Prostate gland (tissue), 2 donors: ENCODE data around the gene IFITM1. TPM values are rescaled to one million over a fixed set of nuclear protein-coding genes. Genes with fewer than 3 reads are reported as not detected.

ENCODE experiments used
- DNase-seq: peaks from one replicate; pipeline ENCODE4 v3.0.0-alpha.2; 2019; ENCODE audit warnings: low spot score
- H3K27ac ChIP-seq, 2 donors: fragments of 200-600 bp; sonication (generic); 2 replicates each; pipeline ENCODE4 v1.5.1; 2017 to 2019
- H3K27me3 ChIP-seq: fragments of 200-600 bp; sonication (generic); replicated peaks from 2 replicates; pipeline ENCODE4 v1.5.1; 2019; ENCODE audit not compliant: insufficient read depth
- H3K36me3 ChIP-seq, 2 donors: fragments of 200-600 bp; sonication (generic); 1 replicate in 1 of 2; 2 replicates in 1 of 2; pipeline versions ENCODE4 v1.5.1 to v1.8.1; 2017 to 2019
- H3K4me1 ChIP-seq: fragments of 200-600 bp; sonication (generic); replicated peaks from 2 replicates; pipeline ENCODE4 v1.5.1; 2019
- H3K4me3 ChIP-seq, 2 donors: fragments of 200-600 bp; sonication (generic); 2 replicates each; pipeline ENCODE4 v1.5.1; 2017 to 2019
- H3K9me3 ChIP-seq: fragments of 200-600 bp; sonication (generic); 2 replicates; pipeline ENCODE4 v1.5.1; 2017
- CTCF ChIP-seq, 4 experiments: fragments of 200-600 bp in 2 of 4; fragments of 450-650 bp in 2 of 4; sonication (generic) in 2 of 4; IDR thresholded peaks; 1 replicate in 3 of 4; 2 replicates in 1 of 4; pipeline ENCODE4 v1.5.1; 2016 to 2019; ENCODE audit warnings: antibody characterized with exemption in 4 of 4, mild to moderate bottlenecking in 2 of 4, moderate library complexity in 2 of 4
- POLR2A ChIP-seq: fragments of 450-650 bp; IDR thresholded peaks from one replicate; pipeline ENCODE4 v1.6.1; 2016; ENCODE audit warnings: antibody characterized with exemption, mild to moderate bottlenecking
- POLR2AphosphoS5 ChIP-seq: sonication (generic); formaldehyde crosslinking; IDR thresholded peaks from one replicate; pipeline ENCODE4 v1.6.1; 2017; ENCODE audit warnings: antibody characterized with exemption
- WGBS: methylation state at CpG from one replicate; pipeline ENCODE4 v1.1.5; 2018; 5-methylcytosine and 5-hydroxymethylcytosine counted together
- intact Hi-C: fragments of 100-400 bp; cut with DNase I; formaldehyde crosslinking; loops from one replicate; pipeline ENCODE4 v1.14.2; 2022
- total RNA-seq, 2 donors: library from RNA; depleted of rRNA; stranded (reverse); fragments of >200 nt; gene quantifications; one replicate each; pipeline ENCODE4 v1.1.0, GENCODE V29; 2016

IFITM1 gene
- total RNA-seq, 2 donors from 2014 or later = 73.9 to 182 TPM

DNA sequence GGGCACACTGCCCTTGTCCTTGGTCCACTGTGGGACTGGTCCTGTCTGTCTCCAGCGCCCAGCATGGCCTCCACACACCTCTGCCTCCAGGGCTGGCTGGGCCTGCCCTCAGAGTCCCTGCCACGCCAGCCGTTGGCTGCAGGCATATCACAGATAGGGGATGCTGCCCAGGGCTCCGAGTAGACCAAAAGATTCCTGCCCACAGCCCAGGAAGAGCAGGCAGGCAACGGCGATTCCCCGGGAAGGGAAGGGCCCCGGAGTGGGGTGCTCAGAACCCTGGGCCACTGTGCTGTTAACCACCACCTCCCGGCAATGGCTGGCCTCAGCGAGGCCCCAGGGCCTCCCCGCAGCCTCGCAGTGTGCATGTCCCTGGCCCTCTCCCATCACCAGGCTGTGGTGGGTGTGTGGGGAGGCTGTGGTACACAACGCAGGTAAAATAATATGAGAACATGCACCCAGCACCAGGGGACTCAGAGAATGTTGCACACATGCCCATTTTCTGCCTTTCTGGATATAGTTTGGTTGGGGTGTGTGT, 16.7 kb upstream of the IFITM1 start:
- Histone ChIP-seq H3K9me3 (no peaks in the 10 kb centered on the region), H3K27me3 (peaks cover 12% of the 10 kb centered on the region), H3K27ac (no peak overlapping the region), H3K36me3 (no peaks in the 10 kb centered on the region), H3K4me3 (no peak overlapping the region), H3K4me1 (no peaks in the 10 kb centered on the region)
- WGBS = 61% methylated on average over 13 of the region's 13 CpGs
- no peak for TF ChIP-seq POLR2AphosphoS5
- TF ChIP-seq POLR2A = no peak
- no peak for TF ChIP-seq CTCF (IDR thresholded peaks at IDR 0.05)
- DNase-seq = no peak
- intact Hi-C loops = no loop called here

GRCh38 chr11:297586-298405, 16.0 kb upstream of the IFITM1 start:
- Histone ChIP-seq H3K4me3 (no peak overlapping the region), H3K9me3 (no peaks in the 10 kb centered on the region), H3K36me3 (no peaks in the 10 kb centered on the region), H3K27me3 (peaks cover 12% of the 10 kb centered on the region), H3K4me1 (no peaks in the 10 kb centered on the region), H3K27ac (no peak overlapping the region)
- no peak for TF ChIP-seq POLR2AphosphoS5
- no peak for TF ChIP-seq CTCF (IDR thresholded peaks at IDR 0.05)
- no peak for TF ChIP-seq POLR2A
- 52% methylated on average over 26 of the region's 26 CpGs for WGBS
- intact Hi-C loops = no loop called here
- DNase-seq = no peak

- Histone ChIP-seq H3K36me3 (no peaks in the 10 kb centered on the region), H3K9me3 (no peaks in the 10 kb centered on the region), H3K27me3 (peaks cover 12% of the 10 kb centered on the region), H3K27ac (no peak overlapping the region), H3K4me1 (no peaks in the 10 kb centered on the region), H3K4me3 (no peak overlapping the region)
- TF ChIP-seq POLR2A (no peak), CTCF (IDR thresholded peaks at IDR 0.05) (no peak), POLR2AphosphoS5 (no peak)
- intact Hi-C loops = no loop called here
- WGBS = 71% methylated on average over 12 of the region's 15 CpGs
- DNase-seq = no peak
Observed at GRCh38 chr11:298406-299065, 15.3 kb upstream of the IFITM1 start.

GRCh38 chr11:299081-299891, 14.6 kb upstream of the IFITM1 start, which contains the start of gene IFITM5:
IFITM5 (minus strand) TSS chr11:299526; CDS start chr11:299490, 36 bp downstream.
- WGBS = 62% methylated on average over 36 of the region's 40 CpGs
- intact Hi-C loops = no loop called here
- H3K27ac ChIP-seq = no peak within 1 kb of the TSS

More at GRCh38 chr11:299081-299891, 14.6 kb upstream of the IFITM1 start, which contains the start of gene IFITM5:
- H3K27me3 ChIP-seq = peaks cover 12% of the 10 kb centered on the region
- no peaks in the 10 kb centered on the region for H3K9me3 ChIP-seq
- H3K36me3 ChIP-seq = no peaks in the 10 kb centered on the region
- DNase-seq = no peak
- no peaks in the 10 kb centered on the region for H3K4me1 ChIP-seq
- H3K4me3 ChIP-seq = no peak within 1 kb of the TSS
- TF ChIP-seq POLR2AphosphoS5 (no peak), CTCF (IDR thresholded peaks at IDR 0.05) (no peak), POLR2A (no peak)
